NCI-H1105 (cell line): Measurements from ENCODE around the gene RGS19.

Experiments
- DNase-seq: peaks from one replicate; lab custom pipeline; 2025; lab: John Stamatoyannopoulos, UW

Gene RGS19

DNA sequence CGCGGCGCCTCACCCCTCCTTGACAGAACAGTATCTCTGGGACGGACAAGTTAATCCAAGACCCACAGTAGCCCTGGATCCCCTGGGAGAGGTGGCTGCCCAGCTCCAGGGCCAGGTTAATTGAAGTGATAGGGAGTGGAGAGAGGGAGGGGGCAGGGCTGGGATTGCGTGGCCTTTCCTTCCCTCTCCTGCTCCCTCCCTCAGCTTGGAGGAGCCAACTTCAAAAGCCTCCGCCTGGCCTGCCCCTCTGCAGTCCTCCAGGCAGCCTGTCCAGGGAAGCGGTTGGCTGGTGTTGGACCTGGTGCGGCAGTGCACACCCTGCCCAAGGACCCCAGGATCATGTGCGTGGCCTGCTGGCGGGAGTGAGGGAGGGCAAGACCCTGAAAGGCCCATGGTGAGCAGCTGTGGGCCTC lies 43.4 kb downstream of the RGS19 start, which contains the start of gene C20orf204:
Gene C20orf204 (plus strand): TSS at position 250 of the 413 bp plus-strand sequence. CDS start 142 bp downstream, at position 392.
- DNase-seq = no peak

- no peak for DNase-seq
These were observed 44.0 kb downstream of the RGS19 start for GRCh38 chr20:64035066-64035932.

- no peak for DNase-seq
These were observed 45.3 kb downstream of the RGS19 start for GRCh38 chr20:64033981-64034493.

DNA sequence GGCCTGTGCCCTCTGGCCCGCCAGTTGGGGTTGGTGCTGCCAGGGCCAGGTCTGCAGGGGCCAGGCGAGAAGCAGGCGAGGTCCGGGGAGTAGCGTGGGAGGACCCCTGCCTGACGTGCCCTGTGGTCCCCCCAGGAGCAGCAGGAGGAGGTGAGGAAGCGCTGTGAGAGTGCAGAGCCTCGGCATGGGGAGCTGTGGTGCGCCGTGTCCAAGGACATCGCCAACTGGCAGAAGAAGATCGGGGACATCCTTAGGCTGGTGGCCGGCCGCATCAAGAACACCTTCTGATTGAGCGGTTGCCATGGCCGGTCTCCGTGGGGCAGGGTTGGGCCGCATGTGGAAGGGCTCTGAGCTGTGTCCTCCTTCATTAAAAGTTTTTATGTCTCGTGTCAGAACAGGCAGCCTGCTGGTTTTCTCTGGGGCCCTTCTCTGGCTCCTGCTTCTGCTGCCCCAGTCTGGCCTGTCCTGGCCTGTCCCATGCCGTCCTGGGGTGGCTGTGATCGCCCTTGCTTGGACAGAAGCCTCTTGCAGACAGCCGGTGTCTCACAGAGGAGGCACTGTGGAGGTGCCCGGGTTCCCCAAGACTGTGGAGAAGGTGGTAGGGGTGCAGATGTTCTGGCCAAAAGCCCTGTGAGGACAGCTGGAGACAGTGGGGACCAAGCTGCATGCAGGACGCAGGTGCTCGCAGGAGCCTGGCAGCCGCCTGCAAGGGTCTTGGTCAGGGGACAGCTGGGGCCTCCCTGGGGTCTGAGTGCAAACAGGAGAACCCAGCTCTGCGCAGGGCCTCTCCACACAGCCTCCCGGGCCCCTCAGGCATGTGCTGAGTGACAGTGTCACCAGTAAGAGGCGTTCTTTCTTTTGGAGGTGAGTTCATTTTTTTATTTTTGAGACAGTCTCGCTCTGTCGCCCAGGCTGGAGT lies 46.4 kb downstream of the RGS19 start:
- DNase-seq = no peak

GRCh38 chr20:64031822-64032314 lies 47.5 kb downstream of the RGS19 start:
- no peak for DNase-seq

GRCh38 chr20:64030371-64031134 lies 48.8 kb downstream of the RGS19 start:
- DNase-seq = no peak

DNA sequence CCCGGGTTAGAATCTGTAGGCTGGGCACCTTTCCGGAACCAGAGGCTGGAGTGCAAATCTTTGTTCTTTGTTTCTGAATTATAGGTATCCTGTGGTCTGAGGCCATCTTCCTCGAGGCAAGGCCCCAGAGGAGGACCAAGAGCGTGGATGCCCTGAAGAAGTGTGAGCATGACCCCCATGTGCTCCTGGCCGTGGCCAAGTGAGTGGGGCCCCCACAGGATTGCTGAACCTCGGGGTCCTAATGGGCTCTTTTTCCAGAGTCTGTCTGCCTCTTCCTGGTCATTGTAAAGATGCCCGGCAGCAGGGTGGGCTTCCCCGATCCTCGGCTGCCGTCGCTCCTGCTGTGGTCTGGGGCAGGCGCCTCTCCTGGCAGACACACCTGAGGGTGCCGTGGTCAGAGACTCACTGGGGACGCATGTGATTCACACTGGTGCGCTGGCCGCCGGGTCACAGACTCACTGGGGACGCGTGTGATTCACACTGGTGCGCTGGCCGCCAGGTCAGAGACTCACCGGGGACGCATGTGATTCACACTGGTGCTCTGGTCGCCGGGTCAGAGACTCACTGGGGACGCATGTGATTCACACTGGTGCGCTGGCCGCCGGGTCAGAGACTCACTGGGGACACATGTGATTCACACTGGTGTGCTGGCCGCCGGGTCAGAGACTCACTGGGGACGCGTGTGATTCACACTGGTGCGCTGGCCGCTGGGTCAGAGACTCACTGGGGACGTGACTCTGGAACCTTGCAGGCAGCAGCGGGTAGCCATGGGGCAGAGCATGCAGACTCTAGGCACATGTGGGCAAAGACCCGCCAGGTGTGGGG lies 49.8 kb downstream of the RGS19 start:
- DNase-seq = no peak

DNA sequence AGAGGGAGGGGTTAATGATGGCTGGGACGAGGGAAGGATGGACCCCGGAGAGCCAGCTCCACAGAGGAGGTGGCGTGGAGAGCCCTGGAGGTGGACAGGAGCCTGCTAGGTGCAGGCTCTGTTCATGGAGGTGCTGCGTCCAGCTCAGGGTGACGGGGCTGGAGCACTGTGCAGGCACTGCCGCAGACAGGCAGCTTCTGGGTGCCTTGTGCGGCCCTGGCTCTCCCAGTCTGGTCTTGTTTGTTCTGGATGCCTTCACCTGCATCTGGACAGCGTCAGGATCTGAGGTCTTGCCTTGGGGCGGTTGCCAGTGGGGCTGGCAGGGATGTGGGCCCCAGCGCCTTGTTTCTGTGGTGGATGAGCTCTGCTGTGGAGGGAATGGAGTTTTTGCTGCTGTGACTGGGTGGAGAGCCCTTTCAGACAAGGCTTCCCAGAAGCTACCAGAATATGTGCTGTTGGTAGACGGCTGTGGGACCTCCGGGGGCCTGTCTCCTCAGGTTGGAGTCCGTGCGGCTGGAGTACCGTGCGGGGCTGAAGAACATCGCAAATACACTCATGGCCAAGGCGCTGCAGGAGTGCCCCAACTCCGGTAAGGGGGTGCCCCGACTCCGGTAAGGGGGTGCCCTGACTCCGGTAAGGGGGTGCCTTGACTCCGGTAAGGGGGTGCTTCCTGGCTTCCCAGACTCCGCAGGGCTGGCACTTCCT lies 51.2 kb downstream of the RGS19 start:
- no peak for DNase-seq

DNA sequence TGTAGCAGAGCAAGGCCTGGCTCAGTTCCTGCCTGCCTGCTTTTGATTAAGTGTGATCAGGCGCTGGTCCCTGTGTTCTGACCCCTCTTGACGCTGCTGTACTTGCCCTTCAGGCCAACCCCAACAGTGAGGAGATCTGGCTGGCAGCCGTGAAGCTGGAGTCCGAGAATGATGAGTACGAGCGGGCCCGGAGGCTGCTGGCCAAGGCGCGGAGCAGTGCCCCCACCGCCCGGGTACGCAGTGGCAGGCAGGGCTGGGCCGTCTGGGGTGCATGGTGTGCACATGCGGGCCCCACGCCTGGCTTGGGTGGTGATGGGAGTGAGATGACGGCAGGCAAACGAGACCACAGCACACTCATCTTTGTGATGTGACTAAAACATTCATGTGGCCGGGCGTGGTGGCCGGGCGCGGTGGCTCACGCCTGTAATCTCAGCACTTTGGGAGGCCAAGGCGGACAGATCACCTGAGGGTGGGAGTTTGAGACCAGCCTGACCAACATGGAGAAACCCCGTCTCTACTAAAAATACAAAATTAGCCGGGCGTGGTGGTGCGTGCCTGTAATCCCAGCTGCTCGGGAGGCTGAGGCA lies 53.4 kb downstream of the RGS19 start:
- DNase-seq = no peak

GRCh38 chr20:64025101-64025825 lies 54.1 kb downstream of the RGS19 start:
- no peak for DNase-seq

DNA sequence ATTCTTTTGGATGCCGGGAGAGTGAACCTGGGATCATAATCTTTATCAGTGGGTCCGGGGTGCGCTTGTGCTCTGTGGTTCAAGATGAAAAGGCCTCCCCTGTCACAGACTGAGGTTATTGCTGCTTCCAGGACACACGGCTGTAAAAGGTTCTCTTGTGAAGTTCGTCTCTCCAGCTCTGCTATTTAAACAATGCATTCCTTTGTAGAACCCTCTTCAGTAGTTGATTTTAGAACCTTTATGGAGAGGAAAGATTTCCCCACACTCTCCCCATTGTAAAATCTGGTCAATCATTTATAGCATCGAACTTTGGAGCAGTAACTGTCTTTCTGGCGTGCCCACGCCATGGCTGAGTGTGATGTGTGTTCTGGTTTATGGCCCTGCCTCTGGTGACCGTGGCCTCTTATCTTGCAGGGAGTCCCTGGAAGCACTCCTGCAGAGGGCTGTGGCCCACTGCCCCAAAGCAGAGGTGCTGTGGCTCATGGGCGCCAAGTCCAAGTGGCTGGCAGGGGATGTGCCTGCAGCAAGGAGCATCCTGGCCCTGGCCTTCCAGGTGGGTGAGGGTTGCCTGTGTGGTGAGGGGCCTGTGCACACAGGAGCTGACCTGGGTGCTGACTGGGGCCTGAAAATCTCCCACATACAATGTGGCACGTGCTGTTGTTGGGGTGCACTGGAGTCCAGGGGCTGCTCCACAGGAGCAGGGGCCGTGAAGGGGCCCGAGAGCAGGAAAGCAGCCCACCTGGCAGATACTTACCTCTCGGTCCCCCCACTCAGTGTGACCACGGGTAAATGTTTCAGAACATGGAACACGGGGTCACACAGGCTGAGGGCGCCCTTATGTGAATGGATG lies 55.0 kb downstream of the RGS19 start:
- DNase-seq = no peak

- no peak for DNase-seq
These were observed 55.8 kb downstream of the RGS19 start for GRCh38 chr20:64023361-64024140.
